Fibroblast of lung (primary cell): ENCODE measurements around the gene RFTN2.

Experiments
- EZH2 ChIP-seq: IDR thresholded peaks from 2 replicates; pipeline ENCODE4 v1.5.1; 2012; ENCODE audit warnings: low read length, control low read depth, mild to moderate bottlenecking; ENCODE audit errors: missing control alignments
- TF ChIP-seq, protein P1 (sequence below), 2 donors: IDR thresholded peaks in 1 of 2; conservative IDR thresholded peaks in 1 of 2; 1 replicate in 1 of 2; 2 replicates in 1 of 2; pipeline ENCODE4 v1.5.1; 2011 to 2012; ENCODE audit warnings: low read length in 2 of 2, control low read depth in 1 of 2, inconsistent platforms in 1 of 2, low read depth in 1 of 2, mild to moderate bottlenecking in 1 of 2

DNA sequence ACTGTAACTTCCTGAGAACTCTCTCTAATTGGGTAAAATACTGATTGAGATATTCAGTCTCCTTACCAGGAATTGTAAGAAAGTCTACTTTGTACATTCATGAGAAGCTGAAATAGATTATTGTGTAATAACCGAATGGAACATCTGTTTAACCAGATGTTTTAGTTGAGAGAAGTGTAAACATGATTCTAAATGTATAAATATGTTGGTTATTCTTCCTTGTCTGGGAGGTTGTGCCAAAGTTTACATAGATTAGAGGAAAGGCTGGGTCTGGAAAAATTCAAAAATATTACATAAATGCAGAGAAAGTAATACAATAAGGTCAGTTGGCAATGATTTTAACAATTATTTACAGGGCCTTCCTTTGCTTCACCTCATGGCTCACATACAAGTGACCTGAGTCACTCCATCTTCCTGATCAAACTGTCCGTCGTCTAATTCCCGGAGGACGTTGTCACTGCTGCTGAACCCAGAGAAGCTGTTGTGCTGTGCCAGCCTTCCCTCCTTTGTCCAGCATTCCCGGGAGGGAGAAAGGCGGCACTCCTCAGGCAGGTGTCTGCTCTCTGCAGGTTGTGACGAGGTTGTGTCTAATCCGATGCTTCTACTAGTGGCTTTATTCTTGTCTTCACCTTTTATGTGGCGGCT, 103.6 kb downstream of the RFTN2 start:
- TF ChIP-seq, protein P1, sequence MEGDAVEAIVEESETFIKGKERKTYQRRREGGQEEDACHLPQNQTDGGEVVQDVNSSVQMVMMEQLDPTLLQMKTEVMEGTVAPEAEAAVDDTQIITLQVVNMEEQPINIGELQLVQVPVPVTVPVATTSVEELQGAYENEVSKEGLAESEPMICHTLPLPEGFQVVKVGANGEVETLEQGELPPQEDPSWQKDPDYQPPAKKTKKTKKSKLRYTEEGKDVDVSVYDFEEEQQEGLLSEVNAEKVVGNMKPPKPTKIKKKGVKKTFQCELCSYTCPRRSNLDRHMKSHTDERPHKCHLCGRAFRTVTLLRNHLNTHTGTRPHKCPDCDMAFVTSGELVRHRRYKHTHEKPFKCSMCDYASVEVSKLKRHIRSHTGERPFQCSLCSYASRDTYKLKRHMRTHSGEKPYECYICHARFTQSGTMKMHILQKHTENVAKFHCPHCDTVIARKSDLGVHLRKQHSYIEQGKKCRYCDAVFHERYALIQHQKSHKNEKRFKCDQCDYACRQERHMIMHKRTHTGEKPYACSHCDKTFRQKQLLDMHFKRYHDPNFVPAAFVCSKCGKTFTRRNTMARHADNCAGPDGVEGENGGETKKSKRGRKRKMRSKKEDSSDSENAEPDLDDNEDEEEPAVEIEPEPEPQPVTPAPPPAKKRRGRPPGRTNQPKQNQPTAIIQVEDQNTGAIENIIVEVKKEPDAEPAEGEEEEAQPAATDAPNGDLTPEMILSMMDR (conservative IDR thresholded peaks at IDR 0.05 in 1 of 2, IDR thresholded peaks at IDR 0.05 in 1 of 2; ENCODE audit: low read depth in 1 of 2, low read length in 2 of 2): no peak
- TF ChIP-seq EZH2: no peak
